ENCODE data around the gene MDN1.

DNA sequence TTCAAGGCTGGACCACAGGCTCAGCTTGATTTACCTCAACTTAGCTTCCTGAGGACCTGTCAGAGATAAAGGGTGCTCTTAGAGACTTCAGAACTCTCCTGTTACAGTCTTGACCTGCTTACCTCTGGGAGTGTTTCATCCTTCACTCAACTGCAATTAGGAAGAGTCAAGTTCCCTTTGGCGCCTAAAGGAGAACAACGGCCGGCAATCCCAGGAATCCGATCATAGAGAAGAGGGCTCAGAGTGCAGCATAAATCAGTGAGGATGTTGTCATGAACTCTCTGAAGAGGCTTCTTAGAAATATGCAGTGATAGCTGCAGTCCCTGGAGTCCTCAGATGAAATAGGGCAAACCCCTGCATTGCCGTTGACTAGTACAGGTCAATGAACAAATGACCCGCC is 217.4 kb downstream of the MDN1 start:
- TF ChIP-seq, protein P1, sequence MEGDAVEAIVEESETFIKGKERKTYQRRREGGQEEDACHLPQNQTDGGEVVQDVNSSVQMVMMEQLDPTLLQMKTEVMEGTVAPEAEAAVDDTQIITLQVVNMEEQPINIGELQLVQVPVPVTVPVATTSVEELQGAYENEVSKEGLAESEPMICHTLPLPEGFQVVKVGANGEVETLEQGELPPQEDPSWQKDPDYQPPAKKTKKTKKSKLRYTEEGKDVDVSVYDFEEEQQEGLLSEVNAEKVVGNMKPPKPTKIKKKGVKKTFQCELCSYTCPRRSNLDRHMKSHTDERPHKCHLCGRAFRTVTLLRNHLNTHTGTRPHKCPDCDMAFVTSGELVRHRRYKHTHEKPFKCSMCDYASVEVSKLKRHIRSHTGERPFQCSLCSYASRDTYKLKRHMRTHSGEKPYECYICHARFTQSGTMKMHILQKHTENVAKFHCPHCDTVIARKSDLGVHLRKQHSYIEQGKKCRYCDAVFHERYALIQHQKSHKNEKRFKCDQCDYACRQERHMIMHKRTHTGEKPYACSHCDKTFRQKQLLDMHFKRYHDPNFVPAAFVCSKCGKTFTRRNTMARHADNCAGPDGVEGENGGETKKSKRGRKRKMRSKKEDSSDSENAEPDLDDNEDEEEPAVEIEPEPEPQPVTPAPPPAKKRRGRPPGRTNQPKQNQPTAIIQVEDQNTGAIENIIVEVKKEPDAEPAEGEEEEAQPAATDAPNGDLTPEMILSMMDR (IDR thresholded peaks at IDR 0.05; ENCODE audit: borderline replicate concordance, extremely low read depth, low read length, poor library complexity, severe bottlenecking): no peak
- no peak for TF ChIP-seq EZH2 (IDR thresholded peaks at IDR 0.05; ENCODE audit: borderline replicate concordance, low read depth, low read length, severe bottlenecking)

Data from DND-41 (cell line).